Loucy (cell line): ENCODE data around the gene TRAPPC3L.
A peak's percentile ranks its signal among the peaks of the same experiment; 100 is the strongest.

Source experiments
- H2AFZ ChIP-seq: fragments of 200-600 bp; sonication (generic); 2 replicates; pipeline ENCODE4 v1.6.0; 2016; ENCODE audit warnings: antibody characterized with exemption, mild to moderate bottlenecking, low read length, moderate library complexity
- H3F3A ChIP-seq: fragments of 200-600 bp; 2 replicates; pipeline ENCODE4 v1.6.0; 2016; ENCODE audit warnings: antibody characterized with exemption, low read depth, mild to moderate bottlenecking
- H3K27me3 ChIP-seq: fragments of 200-600 bp; sonication (generic); 2 replicates; pipeline ENCODE4 v1.6.1; 2014; ENCODE audit warnings: low read length, mild to moderate bottlenecking; ENCODE audit not compliant: insufficient read depth, poor library complexity, severe bottlenecking
- H3K36me3 ChIP-seq: fragments of 200-600 bp; sonication (generic); 2 replicates; pipeline ENCODE4 v1.6.1; 2016; ENCODE audit warnings: low read length; ENCODE audit not compliant: insufficient read depth
- H3K4me1 ChIP-seq: fragments of 200-600 bp; sonication (generic); 2 replicates; pipeline ENCODE4 v1.5.1; 2014; ENCODE audit warnings: low read length, mild to moderate bottlenecking; ENCODE audit not compliant: insufficient read depth, poor library complexity, severe bottlenecking
- H3K4me2 ChIP-seq: fragments of 200-600 bp; sonication (generic); 2 replicates; pipeline ENCODE4 v1.6.0; 2014; ENCODE audit warnings: antibody characterized with exemption, low read length, low read depth, mild to moderate bottlenecking; ENCODE audit not compliant: poor library complexity, severe bottlenecking
- H3K4me3 ChIP-seq: fragments of 200-600 bp; sonication (generic); 2 replicates; pipeline ENCODE4 v1.5.1; 2014; ENCODE audit warnings: low read length, mild to moderate bottlenecking, mixed read lengths; ENCODE audit not compliant: poor library complexity, severe bottlenecking
- H3K79me2 ChIP-seq: fragments of 200-600 bp; sonication (generic); 2 replicates; pipeline ENCODE4 v1.6.1; 2014; ENCODE audit warnings: low read length; ENCODE audit not compliant: insufficient read depth
- H3K9ac ChIP-seq: fragments of 200-600 bp; sonication (generic); 2 replicates; pipeline ENCODE4 v1.6.0; 2014; ENCODE audit warnings: mild to moderate bottlenecking, low read depth, low read length, moderate library complexity; ENCODE audit not compliant: poor library complexity, severe bottlenecking
- H3K9me2 ChIP-seq: fragments of 200-600 bp; sonication (generic); replicated peaks from 2 replicates; pipeline ENCODE4 v1.6.1; 2016; ENCODE audit warnings: low read depth, low read length, mixed read lengths
- H3K9me3 ChIP-seq: fragments of 200-600 bp; sonication (generic); 2 replicates; pipeline ENCODE4 v1.6.1; 2014; ENCODE audit warnings: mild to moderate bottlenecking, antibody characterized with exemption, low read length, low read depth; ENCODE audit not compliant: insufficient read depth
- H4K20me1 ChIP-seq: fragments of 200-600 bp; sonication (generic); 2 replicates; pipeline ENCODE4 v1.6.0; 2014; ENCODE audit warnings: antibody characterized with exemption, low read length, mild to moderate bottlenecking; ENCODE audit not compliant: insufficient read depth, poor library complexity, severe bottlenecking
- EZH2phosphoT487 ChIP-seq: fragments of 200-600 bp; IDR thresholded peaks from 2 replicates; pipeline ENCODE4 v1.6.1; 2018; ENCODE audit warnings: antibody characterized with exemption, mild to moderate bottlenecking, moderate library complexity, borderline replicate concordance
- TF ChIP-seq, protein P1 (sequence below): fragments of 200-600 bp; sonication (generic); conservative IDR thresholded peaks from 2 replicates; pipeline ENCODE4 v1.5.1; 2014; ENCODE audit warnings: mild to moderate bottlenecking, antibody characterized with exemption, low read length

The TRAPPC3L gene

DNA sequence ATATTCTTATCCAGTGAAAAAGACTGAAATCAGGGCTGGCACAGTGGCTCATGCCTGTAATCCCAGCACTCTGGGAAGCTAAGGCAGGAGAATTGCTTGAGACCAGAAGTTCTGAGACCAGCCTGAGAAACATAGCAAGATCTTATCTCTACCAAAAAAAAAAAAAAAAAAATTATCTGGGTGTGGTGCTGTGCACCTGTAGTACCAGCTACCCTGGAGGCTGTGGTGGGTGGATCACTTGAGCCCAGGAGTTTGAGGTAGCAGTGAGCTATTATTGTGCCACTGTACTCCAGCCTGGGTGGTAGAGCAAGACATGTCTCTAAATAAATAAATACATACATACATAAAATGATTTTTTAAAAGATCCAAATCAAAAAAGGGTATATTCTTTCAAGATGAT lies 78.0 kb downstream of the TRAPPC3L start:
- Histone ChIP-seq H2AFZ (no peak overlapping the region), H4K20me1 (no peaks in the 10 kb centered on the region), H3K4me1 (peaks cover 20% of the 10 kb centered on the region), H3K36me3 (no peaks in the 10 kb centered on the region), H3K9ac (no peak overlapping the region), H3F3A (no peaks in the 10 kb centered on the region), H3K79me2 (peaks cover 3% of the 10 kb centered on the region; the same call in 1 of the 2 replicates), H3K9me3 (no peaks in the 10 kb centered on the region), H3K9me2 (no peaks in the 10 kb centered on the region), H3K27me3 (no peaks in the 10 kb centered on the region), H3K4me2 (no peak overlapping the region), H3K4me3 (no peak overlapping the region)
- TF ChIP-seq EZH2phosphoT487 = no peak
- TF ChIP-seq, protein P1, sequence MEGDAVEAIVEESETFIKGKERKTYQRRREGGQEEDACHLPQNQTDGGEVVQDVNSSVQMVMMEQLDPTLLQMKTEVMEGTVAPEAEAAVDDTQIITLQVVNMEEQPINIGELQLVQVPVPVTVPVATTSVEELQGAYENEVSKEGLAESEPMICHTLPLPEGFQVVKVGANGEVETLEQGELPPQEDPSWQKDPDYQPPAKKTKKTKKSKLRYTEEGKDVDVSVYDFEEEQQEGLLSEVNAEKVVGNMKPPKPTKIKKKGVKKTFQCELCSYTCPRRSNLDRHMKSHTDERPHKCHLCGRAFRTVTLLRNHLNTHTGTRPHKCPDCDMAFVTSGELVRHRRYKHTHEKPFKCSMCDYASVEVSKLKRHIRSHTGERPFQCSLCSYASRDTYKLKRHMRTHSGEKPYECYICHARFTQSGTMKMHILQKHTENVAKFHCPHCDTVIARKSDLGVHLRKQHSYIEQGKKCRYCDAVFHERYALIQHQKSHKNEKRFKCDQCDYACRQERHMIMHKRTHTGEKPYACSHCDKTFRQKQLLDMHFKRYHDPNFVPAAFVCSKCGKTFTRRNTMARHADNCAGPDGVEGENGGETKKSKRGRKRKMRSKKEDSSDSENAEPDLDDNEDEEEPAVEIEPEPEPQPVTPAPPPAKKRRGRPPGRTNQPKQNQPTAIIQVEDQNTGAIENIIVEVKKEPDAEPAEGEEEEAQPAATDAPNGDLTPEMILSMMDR = no peak

DNA sequence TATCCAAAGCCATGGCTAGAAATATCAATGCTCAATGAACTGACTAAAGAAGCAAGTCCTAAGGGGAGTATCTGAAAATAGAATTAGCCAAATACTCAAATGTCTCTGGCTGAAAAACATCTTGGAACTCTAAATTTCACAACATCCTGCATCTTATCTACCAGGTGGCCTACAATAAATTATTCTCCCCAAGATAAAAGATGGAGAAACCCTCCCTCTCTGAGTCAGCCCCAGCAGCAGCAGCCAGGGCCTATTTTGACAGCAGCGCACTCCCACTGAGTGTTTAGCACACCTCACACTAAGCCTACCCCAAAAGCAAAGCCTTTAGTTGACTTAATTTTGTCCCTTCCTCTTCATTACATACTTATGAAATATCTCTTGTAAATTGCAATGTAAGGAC lies 78.4 kb downstream of the TRAPPC3L start:
- peaks cover 25% of the 10 kb centered on the region for H3K4me1 ChIP-seq
- H3K4me2 ChIP-seq = no peak overlapping the region
- no peaks in the 10 kb centered on the region for H3K9me3 ChIP-seq
- H4K20me1 ChIP-seq = no peaks in the 10 kb centered on the region
- no peak for TF ChIP-seq EZH2phosphoT487
- TF ChIP-seq, protein P1 = no peak
- no peaks in the 10 kb centered on the region for H3K27me3 ChIP-seq
- peaks cover 3% of the 10 kb centered on the region; the same call in 1 of the 2 replicates for H3K79me2 ChIP-seq
- H3F3A ChIP-seq = no peaks in the 10 kb centered on the region
- no peak overlapping the region for H3K9ac ChIP-seq
- no peaks in the 10 kb centered on the region for H3K36me3 ChIP-seq
- H3K4me3 ChIP-seq = no peak overlapping the region
- H2AFZ ChIP-seq = no peak overlapping the region
- no peaks in the 10 kb centered on the region for H3K9me2 ChIP-seq

DNA sequence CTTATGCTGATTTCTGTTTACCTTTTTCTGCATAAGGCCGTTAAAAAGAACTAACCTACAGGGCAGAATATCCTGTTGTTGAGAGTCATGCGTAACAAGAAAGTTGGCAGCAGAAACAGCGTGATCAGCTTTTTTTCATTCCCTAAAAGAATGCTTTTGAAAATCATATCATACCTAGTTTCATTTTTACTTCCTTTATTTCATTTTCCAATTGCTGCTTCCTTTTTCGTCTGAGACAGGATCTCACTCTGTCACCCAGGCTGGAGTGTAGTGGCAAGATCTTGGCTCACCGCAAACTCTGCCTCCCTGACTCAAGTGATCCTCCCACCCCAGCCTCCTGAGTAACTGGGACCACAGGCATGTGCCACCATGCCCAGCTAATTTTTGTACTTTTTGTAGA lies 80.2 kb downstream of the TRAPPC3L start:
- peaks cover 3% of the 10 kb centered on the region; the same call in 1 of the 2 replicates for H3K79me2 ChIP-seq
- no peak overlapping the region for H3K9ac ChIP-seq
- peaks cover 3% of the 10 kb centered on the region; the same call in 1 of the 2 replicates for H3F3A ChIP-seq
- H3K27me3 ChIP-seq = no peaks in the 10 kb centered on the region
- H3K9me2 ChIP-seq = no peaks in the 10 kb centered on the region
- no peaks in the 10 kb centered on the region for H4K20me1 ChIP-seq
- no peak overlapping the region for H3K4me3 ChIP-seq
- H3K4me1 ChIP-seq = peaks cover 34% of the 10 kb centered on the region
- no peak for TF ChIP-seq EZH2phosphoT487
- H3K4me2 ChIP-seq = peak overlapping the region; percentile 5
- H3K36me3 ChIP-seq = no peaks in the 10 kb centered on the region
- H2AFZ ChIP-seq = no peak overlapping the region
- no peaks in the 10 kb centered on the region for H3K9me3 ChIP-seq

DNA sequence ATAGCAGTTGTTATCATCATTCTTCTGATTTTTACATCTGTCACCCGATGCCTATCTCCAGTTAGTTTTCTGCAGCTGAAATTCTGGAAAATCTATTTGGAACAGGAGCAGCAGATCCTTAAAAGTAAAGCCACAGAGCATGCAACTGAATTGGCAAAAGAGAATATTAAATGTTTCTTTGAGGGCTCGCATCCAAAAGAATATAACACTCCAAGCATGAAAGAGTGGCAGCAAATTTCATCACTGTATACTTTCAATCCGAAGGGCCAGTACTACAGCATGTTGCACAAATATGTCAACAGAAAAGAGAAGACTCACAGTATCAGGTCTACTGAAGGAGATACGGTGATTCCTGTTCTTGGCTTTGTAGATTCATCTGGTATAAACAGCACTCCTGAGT lies 82.2 kb downstream of the TRAPPC3L start:
- peak overlapping the region; percentile 75 for H3K4me2 ChIP-seq
- H4K20me1 ChIP-seq = no peaks in the 10 kb centered on the region
- H3K79me2 ChIP-seq = peaks cover 3% of the 10 kb centered on the region; the same call in 1 of the 2 replicates
- H3K9me3 ChIP-seq = no peaks in the 10 kb centered on the region
- TF ChIP-seq, protein P1 = no peak
- TF ChIP-seq EZH2phosphoT487 = no peak
- no peak overlapping the region for H2AFZ ChIP-seq
- H3K9ac ChIP-seq = peak overlapping the region; percentile 70
- peak overlapping the region; percentile 81 for H3K4me3 ChIP-seq
- H3K27me3 ChIP-seq = no peaks in the 10 kb centered on the region
- H3K36me3 ChIP-seq = no peaks in the 10 kb centered on the region
- H3K9me2 ChIP-seq = no peaks in the 10 kb centered on the region
- peaks cover 3% of the 10 kb centered on the region; the same call in 1 of the 2 replicates for H3F3A ChIP-seq
- peaks cover 34% of the 10 kb centered on the region for H3K4me1 ChIP-seq
